Esophagus squamous epithelium (tissue), 5 donors: ENCODE results near the gene ASB2. TPM values are rescaled to one million over a fixed set of nuclear protein-coding genes. Genes with fewer than 3 reads are reported as not detected.
A peak's percentile ranks its signal among the peaks of the same experiment; 100 is the strongest.

Experiments used
- DNase-seq: peaks from one replicate; lab custom pipeline; 2025; lab: John Stamatoyannopoulos, UW
- H3K27ac ChIP-seq, 4 donors: fragments of 200-600 bp; sonication (generic); one replicate each; pipeline ENCODE4 v1.5.1; 2016 to 2019; ENCODE audit warnings: mild to moderate bottlenecking in 1 of 4
- H3K27me3 ChIP-seq, 4 donors: fragments of 200-600 bp; sonication (generic); 1 replicate in 3 of 4; 2 replicates in 1 of 4; pipeline versions ENCODE4 v1.5.1 to v1.6.0; 2017 to 2021; ENCODE audit warnings: antibody characterized with exemption in 1 of 4
- H3K36me3 ChIP-seq, 3 donors: fragments of 200-600 bp; sonication (generic); one replicate each; pipeline ENCODE4 v1.5.1; 2016 to 2019
- H3K4me1 ChIP-seq, 3 donors: fragments of 200-600 bp; sonication (generic); one replicate each; pipeline ENCODE4 v1.5.1; 2017 to 2019
- H3K4me3 ChIP-seq, 4 donors: fragments of 200-600 bp; sonication (generic); 1 replicate in 3 of 4; 2 replicates in 1 of 4; pipeline ENCODE4 v1.5.1; 2016 to 2019; ENCODE audit warnings: mild to moderate bottlenecking in 2 of 4, moderate library complexity in 1 of 4
- H3K9me3 ChIP-seq, 3 donors: fragments of 200-600 bp; sonication (generic); one replicate each; pipeline ENCODE4 v1.5.1; 2016 to 2019
- POLR2A ChIP-seq, 4 donors: fragments of 450-650 bp; IDR thresholded peaks; one replicate each; pipeline ENCODE4 v1.6.1; 2017; ENCODE audit warnings: antibody characterized with exemption in 4 of 4, mild to moderate bottlenecking in 4 of 4, moderate library complexity in 3 of 4
- WGBS, 2 donors: methylation state at CpG; one replicate each; pipeline ENCODE4 v1.1.5; 2018; 5-methylcytosine and 5-hydroxymethylcytosine counted together
- intact Hi-C: fragments of 100-400 bp; cut with DNase I; formaldehyde crosslinking; loops from one replicate; pipeline ENCODE4 v1.15.0; 2022
- total RNA-seq, 4 donors: library from RNA; depleted of rRNA; stranded (reverse); fragments of >200 nt; gene quantifications; one replicate each; pipeline ENCODE4 v1.1.0, GENCODE V29; 2016
- TF ChIP-seq, protein P1 (sequence below), 6 experiments: fragments of 450-650 bp in 4 of 6; fragments of 200-600 bp in 2 of 6; sonication (generic) in 2 of 6; IDR thresholded peaks; one replicate each; pipeline ENCODE4 v1.5.1; 2016 to 2019; ENCODE audit warnings: antibody characterized with exemption in 6 of 6, mild to moderate bottlenecking in 4 of 6, moderate library complexity in 4 of 6
- donor health status: DM: yes; HTN: yes; CAD: no.

ASB2 gene
- total RNA-seq, 4 donors from 2014 or later: 0.83 to 8.8 (median 3.7) TPM

DNA sequence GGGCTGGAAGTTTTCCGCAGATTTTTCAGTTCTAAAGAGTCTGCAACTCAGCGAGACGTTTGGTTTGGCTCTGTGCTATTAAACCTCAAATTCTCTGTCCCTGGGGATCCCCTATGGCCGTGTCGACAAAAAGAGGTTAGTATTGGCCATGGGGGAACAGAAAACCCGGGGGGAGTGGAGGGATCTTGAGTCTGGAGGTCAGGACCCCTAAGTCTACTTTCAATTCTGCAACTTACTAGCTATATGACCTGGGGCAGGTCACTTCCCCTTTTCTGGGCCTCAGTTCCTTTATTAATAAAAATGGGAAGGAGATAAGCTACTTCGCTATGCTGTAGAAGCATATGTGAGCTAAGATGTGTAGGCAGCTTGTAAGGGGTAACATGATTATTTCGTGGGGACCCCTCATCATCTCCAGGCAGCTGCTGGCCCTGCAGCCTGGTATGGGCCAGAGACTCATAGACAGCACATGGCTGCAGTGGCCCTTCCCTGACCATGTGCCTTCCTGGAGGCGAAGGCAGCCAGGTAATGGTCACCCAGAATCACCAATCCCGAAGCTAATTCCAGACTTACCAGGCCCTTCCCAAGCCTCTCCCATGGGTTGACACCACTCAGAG, 8.6 kb downstream of the ASB2 start:
- H3K36me3 ChIP-seq: no peaks in the 10 kb centered on the region
- TF ChIP-seq, protein P1, sequence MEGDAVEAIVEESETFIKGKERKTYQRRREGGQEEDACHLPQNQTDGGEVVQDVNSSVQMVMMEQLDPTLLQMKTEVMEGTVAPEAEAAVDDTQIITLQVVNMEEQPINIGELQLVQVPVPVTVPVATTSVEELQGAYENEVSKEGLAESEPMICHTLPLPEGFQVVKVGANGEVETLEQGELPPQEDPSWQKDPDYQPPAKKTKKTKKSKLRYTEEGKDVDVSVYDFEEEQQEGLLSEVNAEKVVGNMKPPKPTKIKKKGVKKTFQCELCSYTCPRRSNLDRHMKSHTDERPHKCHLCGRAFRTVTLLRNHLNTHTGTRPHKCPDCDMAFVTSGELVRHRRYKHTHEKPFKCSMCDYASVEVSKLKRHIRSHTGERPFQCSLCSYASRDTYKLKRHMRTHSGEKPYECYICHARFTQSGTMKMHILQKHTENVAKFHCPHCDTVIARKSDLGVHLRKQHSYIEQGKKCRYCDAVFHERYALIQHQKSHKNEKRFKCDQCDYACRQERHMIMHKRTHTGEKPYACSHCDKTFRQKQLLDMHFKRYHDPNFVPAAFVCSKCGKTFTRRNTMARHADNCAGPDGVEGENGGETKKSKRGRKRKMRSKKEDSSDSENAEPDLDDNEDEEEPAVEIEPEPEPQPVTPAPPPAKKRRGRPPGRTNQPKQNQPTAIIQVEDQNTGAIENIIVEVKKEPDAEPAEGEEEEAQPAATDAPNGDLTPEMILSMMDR (IDR thresholded peaks at IDR 0.05): no peak
- H3K4me1 ChIP-seq: peaks cover 0 to 82% (median 32%) of the 10 kb centered on the region in 3 donors
- intact Hi-C loops: no loop called here
- no peaks in the 10 kb centered on the region for H3K9me3 ChIP-seq
- 77 to 82% methylated on average over 9 of the region's 10 CpGs for WGBS, 2 donors
- H3K27me3 ChIP-seq: no peaks in the 10 kb centered on the region
- H3K27ac ChIP-seq: peak overlapping the region in 2 of 4 donors; percentile 76 to 84
- H3K4me3 ChIP-seq: no peak overlapping the region
- DNase-seq: no peak

DNA sequence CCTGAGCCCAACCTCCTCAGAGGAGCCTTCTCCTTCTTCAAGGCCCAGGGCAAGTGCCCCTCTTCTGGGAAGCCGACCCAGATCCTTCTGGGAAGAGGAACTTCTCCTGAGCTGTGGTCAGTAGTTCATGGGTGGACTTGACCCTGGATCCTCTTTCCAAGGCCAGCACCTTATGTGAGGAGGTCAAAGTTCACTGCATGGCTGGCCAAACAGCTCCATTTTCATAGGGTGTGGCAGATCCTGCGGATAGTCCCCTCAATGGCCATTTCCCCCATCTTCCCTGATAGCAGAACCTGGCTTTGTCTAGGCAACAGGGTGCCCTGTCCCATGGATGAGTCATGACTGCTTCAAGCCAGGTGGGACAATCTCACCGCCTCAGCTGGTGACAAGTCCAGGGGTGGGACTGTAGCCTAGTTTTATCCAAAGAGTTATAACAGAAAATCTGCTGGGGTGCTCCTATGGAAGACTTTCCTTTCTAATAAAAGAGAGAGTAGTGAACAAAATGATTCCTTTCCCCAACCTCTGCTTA, 10.4 kb downstream of the ASB2 start:
- Histone ChIP-seq H3K27me3 (no peaks in the 10 kb centered on the region), H3K4me3 (no peak overlapping the region), H3K4me1 (peaks cover 0 to 79% (median 26%) of the 10 kb centered on the region in 3 donors), H3K27ac (peak overlapping the region; percentile 54 to 84 (median 65)), H3K9me3 (no peaks in the 10 kb centered on the region), H3K36me3 (no peaks in the 10 kb centered on the region)
- TF ChIP-seq, protein P1 (IDR thresholded peaks at IDR 0.05): no peak
- TF ChIP-seq POLR2A (IDR thresholded peaks at IDR 0.05): no peak
- 93% methylated on average over 2 to 3 of the region's 3 CpGs for WGBS, 2 donors
- intact Hi-C loops: no loop called here
- no peak for DNase-seq

DNA sequence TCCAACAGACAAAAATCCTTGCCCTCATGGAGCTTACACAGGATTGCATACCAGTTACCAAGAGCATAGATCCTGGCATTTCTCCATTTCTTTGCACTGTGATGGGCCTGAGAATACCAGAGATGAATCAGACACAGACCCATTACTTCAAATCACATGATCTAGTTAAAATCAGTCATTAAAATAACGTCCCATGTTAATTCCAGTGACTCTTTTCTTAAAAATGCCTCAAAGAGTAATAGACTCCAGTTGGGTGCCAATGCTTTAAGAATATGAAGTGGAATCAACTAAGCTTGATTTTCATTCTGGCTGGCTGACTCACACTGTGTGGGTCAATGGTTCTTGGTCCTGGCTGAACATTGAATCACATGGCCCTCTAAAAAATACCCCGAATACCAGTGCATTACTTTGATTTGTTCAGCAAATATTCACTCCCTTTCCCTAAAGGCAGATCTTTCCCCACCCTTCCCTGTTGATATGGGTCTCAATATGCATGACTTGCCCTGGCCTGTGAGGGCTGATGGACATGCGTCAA, 11.0 kb downstream of the ASB2 start:
- Histone ChIP-seq H3K4me1 (peaks cover 1 to 78% (median 31%) of the 10 kb centered on the region in 3 donors), H3K4me3 (no peak overlapping the region), H3K27me3 (no peaks in the 10 kb centered on the region), H3K27ac (peak overlapping the region; percentile 54 to 84 (median 65)), H3K9me3 (no peaks in the 10 kb centered on the region), H3K36me3 (no peaks in the 10 kb centered on the region)
- no peak for TF ChIP-seq POLR2A (IDR thresholded peaks at IDR 0.05)
- TF ChIP-seq, protein P1 (IDR thresholded peaks at IDR 0.05): no peak
- intact Hi-C loops: no loop called here
- no peak for DNase-seq
- WGBS, 2 donors: 8 to 34% methylated on average over 2 to 3 of the region's 3 CpGs

DNA sequence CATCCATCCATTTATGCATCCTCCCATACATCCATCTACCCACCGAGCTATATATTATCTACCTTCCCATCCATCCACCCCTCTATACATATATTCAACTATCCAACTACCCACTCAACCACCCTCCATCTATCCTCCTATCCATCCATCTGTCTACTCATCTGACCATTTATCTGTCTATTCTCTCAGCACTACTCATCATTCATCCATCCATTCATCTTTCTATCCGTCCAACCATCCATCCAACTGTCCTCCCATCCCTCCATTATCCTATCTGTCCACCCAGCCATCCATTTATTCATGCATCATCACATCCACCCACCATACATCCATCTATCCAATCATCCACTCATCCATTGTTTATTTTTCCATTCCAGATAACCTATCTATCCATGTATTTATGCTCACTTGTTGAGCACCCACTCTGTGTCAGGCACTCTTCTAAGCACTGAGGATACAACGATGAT, 11.5 kb downstream of the ASB2 start:
- DNase-seq: no peak

More for the DNA sequence above, 11.5 kb downstream of the ASB2 start:
- Histone ChIP-seq H3K36me3 (no peaks in the 10 kb centered on the region), H3K9me3 (no peaks in the 10 kb centered on the region), H3K27me3 (no peaks in the 10 kb centered on the region), H3K4me1 (peaks cover 6 to 78% (median 31%) of the 10 kb centered on the region in 3 donors), H3K27ac (peak overlapping the region in 3 of 4 donors; percentile 45 to 84 (median 72)), H3K4me3 (no peak overlapping the region)
- intact Hi-C loops: no loop called here
- WGBS, 2 donors: 80 to 89% methylated on average over 3 of the region's 3 CpGs
- no peak for TF ChIP-seq POLR2A (IDR thresholded peaks at IDR 0.05)
- TF ChIP-seq, protein P1 (IDR thresholded peaks at IDR 0.05): no peak
